GM12872 (cell line): ENCODE data around the gene KDM1B.

Experiments
- TF ChIP-seq, protein P1 (sequence below): IDR thresholded peaks from 3 replicates; pipeline ENCODE4 v1.5.1; 2011; ENCODE audit warnings: low read depth, mild to moderate bottlenecking, low read length, moderate library complexity; ENCODE audit not compliant: insufficient read depth

The KDM1B gene

DNA sequence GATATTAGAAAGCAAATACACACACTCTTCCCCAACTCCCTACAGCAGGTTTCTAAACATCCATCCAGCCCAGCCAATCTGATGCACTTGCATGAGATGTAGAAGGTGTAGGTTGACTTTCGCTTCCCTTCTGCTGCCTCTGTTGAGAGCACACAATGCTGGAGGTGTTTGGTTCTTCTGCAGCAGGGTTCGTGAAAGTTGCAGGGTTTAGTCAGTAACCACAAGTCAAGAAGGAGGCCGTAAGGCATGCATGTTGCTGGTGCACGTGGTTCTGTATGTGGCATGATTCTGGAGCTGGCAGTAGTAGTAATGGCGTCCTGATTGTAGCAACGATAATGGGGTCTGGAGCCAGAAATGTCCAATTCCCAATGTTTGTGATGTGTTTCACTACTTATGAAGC lies 56.1 kb downstream of the KDM1B start:
- TF ChIP-seq, protein P1, sequence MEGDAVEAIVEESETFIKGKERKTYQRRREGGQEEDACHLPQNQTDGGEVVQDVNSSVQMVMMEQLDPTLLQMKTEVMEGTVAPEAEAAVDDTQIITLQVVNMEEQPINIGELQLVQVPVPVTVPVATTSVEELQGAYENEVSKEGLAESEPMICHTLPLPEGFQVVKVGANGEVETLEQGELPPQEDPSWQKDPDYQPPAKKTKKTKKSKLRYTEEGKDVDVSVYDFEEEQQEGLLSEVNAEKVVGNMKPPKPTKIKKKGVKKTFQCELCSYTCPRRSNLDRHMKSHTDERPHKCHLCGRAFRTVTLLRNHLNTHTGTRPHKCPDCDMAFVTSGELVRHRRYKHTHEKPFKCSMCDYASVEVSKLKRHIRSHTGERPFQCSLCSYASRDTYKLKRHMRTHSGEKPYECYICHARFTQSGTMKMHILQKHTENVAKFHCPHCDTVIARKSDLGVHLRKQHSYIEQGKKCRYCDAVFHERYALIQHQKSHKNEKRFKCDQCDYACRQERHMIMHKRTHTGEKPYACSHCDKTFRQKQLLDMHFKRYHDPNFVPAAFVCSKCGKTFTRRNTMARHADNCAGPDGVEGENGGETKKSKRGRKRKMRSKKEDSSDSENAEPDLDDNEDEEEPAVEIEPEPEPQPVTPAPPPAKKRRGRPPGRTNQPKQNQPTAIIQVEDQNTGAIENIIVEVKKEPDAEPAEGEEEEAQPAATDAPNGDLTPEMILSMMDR: no peak

DNA sequence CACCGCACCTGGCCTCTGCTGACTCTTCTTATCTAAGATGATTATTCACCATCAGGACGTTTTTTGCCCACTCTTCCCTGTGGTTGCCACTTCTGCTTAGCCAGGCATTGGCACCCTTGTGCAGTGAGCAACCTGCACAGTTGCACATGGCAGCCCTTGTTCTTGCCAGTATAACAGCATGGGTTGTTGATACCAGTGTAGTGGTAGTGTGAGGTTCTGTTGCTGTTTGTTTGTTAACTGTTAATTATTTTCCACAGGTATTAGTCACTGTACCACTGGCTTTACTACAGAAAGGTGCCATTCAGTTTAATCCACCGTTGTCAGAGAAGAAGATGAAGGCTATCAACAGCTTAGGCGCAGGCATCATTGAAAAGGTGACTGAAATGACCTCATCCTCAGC lies 57.0 kb downstream of the KDM1B start:
- TF ChIP-seq, protein P1: no peak

DNA sequence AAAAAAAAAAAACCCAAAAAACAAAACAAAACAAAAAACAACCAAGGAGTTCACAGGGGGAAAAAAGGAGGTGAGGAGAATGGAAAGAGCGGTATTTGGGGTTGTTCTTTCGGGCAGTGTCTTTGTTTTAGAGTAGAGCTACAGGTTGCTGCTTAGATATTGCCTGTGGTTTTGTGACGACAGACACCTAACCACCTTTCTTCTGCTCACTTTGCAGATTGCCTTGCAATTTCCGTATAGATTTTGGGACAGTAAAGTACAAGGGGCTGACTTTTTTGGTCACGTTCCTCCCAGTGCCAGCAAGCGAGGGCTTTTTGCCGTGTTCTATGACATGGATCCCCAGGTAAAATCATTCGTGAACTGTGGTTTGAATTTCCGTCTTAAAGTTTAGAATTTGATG lies 58.2 kb downstream of the KDM1B start:
- TF ChIP-seq, protein P1: no peak

DNA sequence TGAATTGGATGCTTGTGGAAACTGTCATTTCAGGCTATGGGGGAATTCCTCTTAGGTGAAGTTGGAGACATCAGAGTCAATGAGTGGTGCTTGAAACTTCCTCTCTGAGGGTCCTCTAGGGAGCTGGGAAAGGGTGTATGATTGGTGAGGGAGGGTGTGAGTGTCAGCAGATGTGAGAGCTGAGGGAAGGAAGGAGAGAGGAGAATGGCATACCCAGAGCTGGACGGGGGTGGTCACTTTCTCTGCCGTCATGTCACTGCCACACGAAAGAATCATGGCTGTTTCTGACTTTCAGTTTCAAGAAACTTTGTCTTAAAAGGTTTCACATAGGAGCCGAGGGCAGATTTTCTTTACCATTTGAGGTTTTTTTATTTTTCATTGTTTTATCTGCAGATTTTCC lies 58.8 kb downstream of the KDM1B start:
- TF ChIP-seq, protein P1: no peak

- TF ChIP-seq, protein P1: no peak
Measured at GRCh38 chr6:18215436-18215835, 60.2 kb downstream of the KDM1B start.

GRCh38 chr6:18216411-18216810 lies 61.2 kb downstream of the KDM1B start:
- TF ChIP-seq, protein P1: no peak

GRCh38 chr6:18218233-18218632 lies 63.0 kb downstream of the KDM1B start:
- TF ChIP-seq, protein P1: no peak

- TF ChIP-seq, protein P1: no peak
Measured at GRCh38 chr6:18219591-18219990, 64.4 kb downstream of the KDM1B start.
